H1 (cell line): Measurements from ENCODE around the gene SLC7A5. TPM values are rescaled to one million over a fixed set of nuclear protein-coding genes. Genes with fewer than 3 reads are reported as not detected.

ENCODE experiments used
- EZH2 ChIP-seq: fragments of 200-600 bp; sonication (generic); IDR thresholded peaks from 2 replicates; pipeline ENCODE4 v1.7.1; 2012; ENCODE audit warnings: low read depth, mild to moderate bottlenecking, moderate library complexity, low read length, inconsistent platforms; ENCODE audit not compliant: severe bottlenecking
- POLR2AphosphoS5 ChIP-seq: IDR thresholded peaks from 2 replicates; pipeline ENCODE4 v1.6.1; 2011; ENCODE audit warnings: low read depth, low read length
- RAD21 ChIP-seq, 2 experiments: IDR thresholded peaks in 1 of 2; conservative IDR thresholded peaks in 1 of 2; 2 replicates each; pipeline ENCODE4 v1.6.1; 2011; ENCODE audit warnings: low read depth in 2 of 2, low read length in 2 of 2, improper control_type of control experiment in 1 of 2, inconsistent platforms in 1 of 2, mild to moderate bottlenecking in 1 of 2, moderate library complexity in 1 of 2
- SP2 ChIP-seq: IDR thresholded peaks from 2 replicates; pipeline ENCODE4 v1.6.1; 2012; ENCODE audit warnings: mild to moderate bottlenecking, low read length, inconsistent platforms
- SRF ChIP-seq: IDR thresholded peaks from 2 replicates; pipeline ENCODE4 v1.6.1; 2011; ENCODE audit warnings: mild to moderate bottlenecking, low read depth, low read length, moderate library complexity
- polyA plus RNA-seq, 7 experiments: library from polyadenylated mRNA; depleted of rRNA in 3 of 7; stranded (reverse) in 5 of 7; unstranded in 2 of 7; fragments of >200 nt in 5 of 7; fragments of 200-250 nt in 2 of 7; gene quantifications; 1 replicate in 5 of 7; 2 replicates in 1 of 7; 4 replicates in 1 of 7; pipeline versions ENCODE4 v1.2.1 to v1.2.3, GENCODE V29; 2011 to 2013; ENCODE audit warnings: missing spikeins in 2 of 7, mixed read lengths in 2 of 7
- total RNA-seq: library from RNA; stranded (reverse); fragmentation: NEBNext Ultra II Directional; extraction: Animal tissue kit (Norgen Biotek cat#: 25700); gene quantifications from 2 replicates; pipeline ENCODE4 v1.2.1, GENCODE V29; 2021

SLC7A5 gene
- total and polyA plus RNA-seq, 2 of the 8 experiments (the other 6 are each of a cell fraction or from before 2014, with no cell fraction given), result 68.2 to 341 TPM

GRCh38 chr16:87835882-87836331, 33.4 kb downstream of the SLC7A5 start (continued):
- TF ChIP-seq SRF, result no peak
- no peak for TF ChIP-seq RAD21 (IDR thresholded peaks at IDR 0.05 in 1 of 2, conservative IDR thresholded peaks at IDR 0.05 in 1 of 2; ENCODE audit: low read depth in 2 of 2, low read length in 2 of 2)
- no peak for TF ChIP-seq SP2
- no peak for TF ChIP-seq POLR2AphosphoS5
- no peak for TF ChIP-seq EZH2
